NCI-H526 treated with DMSO at 0.1 percent for 48 hours (cell line): ENCODE results near the gene BAHCC1.
A peak's percentile ranks its signal among the peaks of the same experiment; 100 is the strongest.

ENCODE experiments used
- DNase-seq: peaks from one replicate; lab custom pipeline; 2025; lab: John Stamatoyannopoulos, UW

The BAHCC1 gene

GRCh38 chr17:81443269-81443668 lies 48.0 kb downstream of the BAHCC1 start:
- no peak for DNase-seq

- DNase-seq, result no peak
These were observed 49.5 kb downstream of the BAHCC1 start for GRCh38 chr17:81444610-81445339.

- no peak for DNase-seq
These were observed 50.6 kb downstream of the BAHCC1 start for GRCh38 chr17:81445642-81446503.

GRCh38 chr17:81447331-81447933 lies 52.2 kb downstream of the BAHCC1 start:
- DNase-seq, result no peak

GRCh38 chr17:81448442-81448841 lies 53.2 kb downstream of the BAHCC1 start:
- DNase-seq, result no peak

- no peak for DNase-seq
These were observed 53.7 kb downstream of the BAHCC1 start for GRCh38 chr17:81448950-81449349.

GRCh38 chr17:81449351-81449750 lies 54.1 kb downstream of the BAHCC1 start:
- DNase-seq, result no peak

- no peak for DNase-seq
These were observed 56.6 kb downstream of the BAHCC1 start for GRCh38 chr17:81451823-81452222.

- DNase-seq, result no peak
These were observed 57.3 kb downstream of the BAHCC1 start for GRCh38 chr17:81452551-81452950.

GRCh38 chr17:81453076-81453475 lies 57.8 kb downstream of the BAHCC1 start:
- DNase-seq, result peak; percentile 86

GRCh38 chr17:81453712-81454111 lies 58.5 kb downstream of the BAHCC1 start:
- DNase-seq, result no peak

- DNase-seq, result no peak
These were observed 59.2 kb downstream of the BAHCC1 start for GRCh38 chr17:81454473-81454872.

GRCh38 chr17:81455387-81455786 lies 60.1 kb downstream of the BAHCC1 start:
- no peak for DNase-seq

GRCh38 chr17:81456091-81456490 lies 60.8 kb downstream of the BAHCC1 start:
- no peak for DNase-seq

GRCh38 chr17:81456798-81457197 lies 61.5 kb downstream of the BAHCC1 start:
- no peak for DNase-seq

GRCh38 chr17:81457401-81457800 lies 62.1 kb downstream of the BAHCC1 start:
- no peak for DNase-seq

- DNase-seq, result no peak
These were observed 62.8 kb downstream of the BAHCC1 start for GRCh38 chr17:81457917-81458555.

- no peak for DNase-seq
These were observed 63.4 kb downstream of the BAHCC1 start for GRCh38 chr17:81458628-81459027.

- no peak for DNase-seq
These were observed 64.0 kb downstream of the BAHCC1 start for GRCh38 chr17:81459224-81459623.

- DNase-seq, result no peak
These were observed 64.6 kb downstream of the BAHCC1 start for GRCh38 chr17:81459864-81460263.

- peak; percentile 12 for DNase-seq
These were observed 65.7 kb downstream of the BAHCC1 start for GRCh38 chr17:81460856-81461460.
